HG02885 (cell line): ENCODE data around the gene SLC29A4.
"Not testable (repeated sequence)": the region's sequence is repeated elsewhere in the genome, so short reads cannot be mapped to it uniquely, and the experiment has no call there.

Experiments
- ATAC-seq: cut with Tn5 transposase; IDR thresholded peaks from one replicate; pipeline ENCODE4 v1.9.1; 2021; ENCODE audit warnings: mild to moderate bottlenecking; ENCODE audit not compliant: unreplicated experiment, poor library complexity

SLC29A4 gene

GRCh38 chr7:5274441-5274840 is 8.3 kb upstream of the SLC29A4 start:
- ATAC-seq, result no peak

DNA sequence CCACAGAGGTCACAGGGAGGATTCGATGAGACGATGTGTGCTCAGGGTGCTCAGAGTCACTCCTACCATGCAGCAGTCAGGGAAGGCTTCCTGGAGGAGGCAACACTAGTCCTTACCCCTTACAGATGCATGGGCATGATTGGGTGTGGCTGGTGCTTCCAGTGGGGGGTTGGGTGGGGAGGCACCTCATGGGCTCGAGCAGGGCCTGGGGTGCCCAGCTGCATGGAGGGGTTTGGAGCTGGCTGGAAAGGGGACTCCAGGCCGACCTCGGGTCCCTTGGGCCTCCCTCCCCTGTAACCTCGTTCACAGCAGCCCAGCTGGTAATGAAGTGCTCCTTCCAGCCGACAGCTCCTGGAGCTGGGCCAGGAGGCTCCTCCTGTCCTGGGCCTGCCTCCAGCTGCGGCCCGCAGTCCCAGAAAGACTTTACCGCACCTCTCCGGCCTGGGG is 7.7 kb upstream of the SLC29A4 start:
- not testable (repeated sequence) for ATAC-seq

DNA sequence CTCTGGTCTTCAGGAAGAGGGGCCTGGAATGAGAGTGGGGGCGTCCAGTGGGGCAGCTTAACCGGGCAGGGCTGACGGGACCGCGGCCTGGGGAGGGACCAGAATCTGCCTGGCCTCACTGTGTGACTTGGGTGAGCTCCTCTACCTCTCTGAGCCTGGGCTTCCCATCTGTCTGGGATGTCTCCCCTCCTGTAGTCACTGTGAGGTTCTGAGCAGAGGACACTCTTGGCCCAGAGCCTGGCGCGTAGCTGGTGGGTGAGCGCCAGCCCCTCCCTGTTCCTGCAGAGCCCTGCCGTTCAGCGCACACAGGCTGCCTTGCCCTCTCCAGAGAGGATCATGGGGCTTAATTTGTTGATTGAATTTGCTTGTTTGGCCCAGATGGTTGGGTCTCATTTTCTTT is 7.2 kb upstream of the SLC29A4 start:
- ATAC-seq, result not testable (repeated sequence)

GRCh38 chr7:5276123-5276522 is 6.6 kb upstream of the SLC29A4 start:
- not testable (repeated sequence) for ATAC-seq

DNA sequence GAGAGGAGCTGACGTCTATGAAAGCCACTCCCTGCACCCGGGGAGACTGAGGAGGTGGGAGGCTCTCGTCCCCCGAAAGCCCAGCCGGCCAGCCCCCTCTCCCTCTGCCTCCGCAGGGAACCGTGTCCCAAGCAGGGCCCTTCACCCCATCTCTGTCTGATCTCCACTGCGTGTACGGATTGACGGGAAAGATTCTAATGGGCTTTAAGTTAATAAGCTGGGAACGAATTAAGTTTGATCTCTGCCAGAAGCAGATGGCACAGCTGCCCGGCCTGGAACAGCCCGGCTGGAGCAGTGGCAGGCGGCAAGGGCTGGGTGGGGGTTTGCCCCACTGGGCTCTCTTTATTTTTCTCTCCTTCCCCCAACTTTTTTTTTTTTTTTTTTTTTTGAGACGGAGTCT is 6.1 kb upstream of the SLC29A4 start:
- no peak for ATAC-seq

- ATAC-seq, result no peak
Measured at GRCh38 chr7:5278766-5279165, 4.0 kb upstream of the SLC29A4 start.

DNA sequence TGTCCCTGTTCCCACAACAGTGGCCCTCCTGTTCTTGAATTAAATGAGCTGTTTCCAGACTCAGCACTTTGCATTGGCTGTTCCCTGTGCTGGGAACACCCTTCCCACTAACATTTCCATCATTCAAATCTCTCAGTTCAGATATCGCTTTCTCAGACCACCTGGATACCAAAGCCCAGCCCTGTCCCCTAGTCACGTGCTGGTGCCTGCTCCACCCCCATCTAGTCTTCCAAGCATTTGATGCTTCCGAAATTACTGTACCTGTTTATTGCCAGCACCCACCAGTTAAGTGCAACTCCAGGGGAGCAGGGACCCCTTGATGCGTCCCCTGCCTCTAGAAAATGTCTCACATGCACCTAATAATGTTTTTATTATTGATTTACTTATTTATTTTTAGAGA is 3.0 kb upstream of the SLC29A4 start:
- no peak for ATAC-seq

DNA sequence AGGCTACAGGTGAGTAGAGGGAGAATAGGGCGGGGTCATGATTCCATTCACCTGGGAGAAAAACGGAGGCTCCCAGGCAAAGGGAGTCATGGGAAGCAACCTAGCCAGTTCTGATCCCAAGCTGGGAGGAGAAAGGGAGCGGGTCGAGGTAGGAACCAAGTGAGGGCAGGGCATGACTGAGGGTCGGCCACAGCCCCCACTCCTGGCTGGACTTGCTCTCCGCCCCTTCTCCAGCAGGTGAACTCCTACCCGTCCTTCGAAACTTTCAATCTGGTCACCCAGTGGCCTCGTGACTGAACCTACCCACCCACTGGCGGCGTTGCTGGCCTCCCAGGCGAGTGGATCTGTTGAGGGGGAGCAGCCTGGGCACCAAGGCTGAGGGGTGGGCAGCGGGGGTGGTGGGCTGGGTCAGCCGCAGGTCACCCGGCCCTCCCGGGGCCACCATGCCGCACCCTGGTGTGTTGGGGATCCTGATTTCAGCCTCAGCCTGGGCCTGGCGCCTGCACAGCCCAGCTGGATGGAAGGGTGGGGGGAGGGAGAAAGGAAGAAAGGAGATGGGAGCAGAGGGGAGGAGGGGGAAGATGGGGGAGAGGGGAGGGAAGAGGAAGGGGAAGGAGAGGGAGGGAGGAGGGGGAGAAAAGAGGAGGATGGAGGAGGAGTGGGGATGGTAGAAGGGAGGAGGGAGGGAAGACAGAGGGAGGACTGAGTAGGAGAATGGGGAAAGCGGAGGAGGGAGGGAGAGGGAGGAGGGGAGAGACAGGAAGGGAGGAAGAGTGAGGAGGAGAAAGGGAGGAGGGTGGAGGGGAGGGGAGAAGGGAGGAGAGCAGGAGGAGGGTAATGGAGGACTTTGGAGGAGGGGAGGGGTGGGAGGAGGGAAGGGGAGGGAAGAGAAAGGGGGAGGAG is 894 bp upstream of the SLC29A4 start:
- not testable (repeated sequence) for ATAC-seq

- ATAC-seq, result no peak
Measured at GRCh38 chr7:5283421-5284303, 919 bp downstream of the SLC29A4 start.

DNA sequence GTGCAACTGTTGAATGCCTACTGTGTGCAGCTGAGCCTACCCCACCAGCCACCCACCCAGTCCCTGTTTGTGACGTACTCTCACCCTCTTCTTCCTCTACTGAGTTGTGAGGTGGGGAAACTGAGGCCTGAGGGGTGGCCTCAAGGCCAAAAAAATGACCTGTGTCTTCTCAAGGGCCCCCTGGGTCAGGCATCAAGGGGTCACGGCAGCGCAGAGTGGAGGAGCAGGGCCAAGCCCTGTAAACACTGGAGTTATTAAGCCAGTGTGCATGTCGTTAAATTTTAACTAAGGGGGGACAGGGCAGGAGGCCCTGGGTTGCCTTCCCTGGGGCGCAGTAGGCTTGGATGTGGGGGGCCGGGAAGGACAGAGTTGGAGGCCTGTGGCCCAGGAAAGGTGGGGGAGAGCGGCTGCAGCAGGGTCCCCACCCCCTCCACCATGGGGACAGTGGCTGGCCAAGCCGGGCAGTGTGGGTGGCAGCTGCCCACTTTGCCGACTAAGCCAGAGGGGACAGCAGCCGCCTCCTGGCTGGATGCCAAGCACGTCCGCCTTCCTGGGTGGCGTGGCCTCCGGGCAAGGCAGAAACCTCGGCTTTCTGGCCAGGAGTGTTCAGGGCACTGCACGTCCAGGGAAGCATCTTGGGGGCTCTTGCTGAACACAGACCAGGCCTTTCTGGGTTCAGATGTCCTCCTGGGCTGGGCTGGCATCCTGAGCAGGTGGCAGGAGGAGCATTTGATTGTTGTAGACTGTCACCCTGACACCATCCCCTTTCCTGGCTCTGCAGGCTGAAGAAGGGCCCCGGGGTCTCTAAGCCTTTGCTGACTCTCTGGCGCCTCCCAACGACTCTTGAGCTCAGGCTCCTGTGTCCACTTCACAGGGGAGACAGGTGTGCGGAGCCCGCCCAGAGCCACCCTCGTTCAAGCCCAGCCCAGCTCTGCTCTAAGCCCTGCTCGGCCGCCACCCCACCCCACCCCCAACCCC is 1.9 kb downstream of the SLC29A4 start:
- ATAC-seq, result no peak

- ATAC-seq, result no peak
Measured at GRCh38 chr7:5286933-5287332, 4.2 kb downstream of the SLC29A4 start.

- ATAC-seq, result not testable (repeated sequence)
Measured at GRCh38 chr7:5287373-5287772, 4.6 kb downstream of the SLC29A4 start.

- no peak for ATAC-seq
Measured at GRCh38 chr7:5287802-5288201, 5.1 kb downstream of the SLC29A4 start.

DNA sequence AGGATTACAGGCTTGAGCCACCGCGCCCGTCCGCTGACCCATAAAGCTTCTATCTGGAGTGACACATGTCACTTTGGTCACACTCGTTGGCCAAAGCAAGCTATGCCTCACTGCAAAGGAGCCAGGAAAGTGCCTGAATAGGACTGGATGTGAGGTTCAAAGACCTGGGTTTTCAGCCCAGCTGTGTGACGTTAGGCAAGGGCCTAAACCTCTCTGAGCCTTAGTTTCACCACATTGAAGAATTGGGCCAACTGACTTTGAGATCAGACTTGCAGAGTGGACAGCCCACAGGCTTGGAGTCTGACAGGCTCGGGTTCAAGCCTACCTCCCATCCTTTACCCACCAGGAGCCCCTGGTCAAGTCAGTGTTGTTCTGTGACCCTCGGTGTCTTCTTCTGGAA is 5.8 kb downstream of the SLC29A4 start:
- ATAC-seq, result not testable (repeated sequence)

DNA sequence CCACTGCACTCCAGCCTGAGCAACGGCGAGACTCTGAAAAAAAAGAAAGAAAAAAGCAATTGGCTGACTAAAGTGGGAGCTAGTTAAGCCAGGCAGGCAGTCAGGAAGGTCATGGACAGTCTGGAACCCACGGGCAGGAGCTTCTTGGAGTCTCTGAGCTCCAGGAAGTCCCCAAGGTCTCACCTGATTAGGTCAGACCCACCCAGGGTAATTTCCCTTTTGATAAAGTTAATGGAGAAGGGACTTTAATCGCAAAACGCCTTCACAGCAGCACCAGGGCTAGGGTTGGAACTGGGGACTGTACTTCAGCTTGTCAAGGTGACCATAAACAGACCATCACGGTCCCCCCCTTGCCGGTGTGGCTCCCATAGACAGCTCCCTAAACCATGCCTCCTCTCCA is 6.6 kb downstream of the SLC29A4 start:
- no peak for ATAC-seq

DNA sequence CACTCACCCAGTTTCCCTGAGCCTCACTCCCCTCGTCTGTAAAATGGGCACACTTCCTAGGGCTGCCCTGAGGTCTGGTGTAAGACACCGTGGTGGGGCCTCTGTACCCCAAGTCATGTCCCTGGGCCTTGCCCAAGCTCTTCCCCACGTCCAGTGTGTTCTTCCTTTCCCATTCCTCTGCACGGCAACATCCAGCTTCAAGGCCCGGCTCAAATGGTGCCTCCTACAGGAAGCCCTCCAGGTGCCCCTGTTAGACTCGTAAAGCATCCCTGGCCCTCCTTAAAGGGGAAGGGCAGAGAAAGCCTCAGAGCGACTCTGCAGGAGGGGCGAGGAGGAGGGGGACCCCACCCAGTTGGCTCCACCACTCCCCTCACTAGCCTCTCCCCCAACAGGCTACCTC is 8.6 kb downstream of the SLC29A4 start:
- no peak for ATAC-seq

DNA sequence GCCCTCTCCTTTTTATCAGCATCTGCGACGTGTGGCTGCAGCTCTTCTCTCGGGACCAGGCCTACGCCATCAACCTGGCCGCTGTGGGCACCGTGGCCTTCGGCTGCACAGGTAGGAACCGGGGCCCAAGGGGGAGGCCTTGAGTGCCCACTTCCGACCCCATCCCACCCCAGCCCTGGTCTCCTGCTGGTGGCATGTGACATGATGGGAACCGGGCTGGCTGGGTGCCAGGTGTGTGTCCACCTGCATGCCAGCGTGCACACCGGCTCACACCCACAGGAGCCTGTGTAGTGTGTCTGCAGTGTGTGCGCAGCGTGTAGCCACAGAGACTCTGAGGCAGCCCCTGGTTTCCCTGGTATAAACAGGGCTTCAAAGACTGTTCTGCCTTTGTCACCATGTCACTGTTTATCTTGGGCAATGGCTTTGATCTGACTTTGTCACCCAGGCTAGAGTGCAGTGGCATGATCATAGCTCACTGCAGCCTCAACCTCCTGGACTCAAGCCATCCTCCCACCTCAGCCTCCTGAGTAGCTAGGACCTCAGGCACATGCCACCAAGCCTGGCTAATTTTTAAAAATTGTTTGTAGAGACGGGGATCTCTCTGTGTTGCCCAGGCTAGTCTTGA is 9.1 kb downstream of the SLC29A4 start:
- not testable (repeated sequence) for ATAC-seq

GRCh38 chr7:5294169-5294987 is 11.6 kb downstream of the SLC29A4 start:
- ATAC-seq, result no peak
